IMR-90 (cell line): ENCODE results near the gene STK33. TPM values are rescaled to one million over a fixed set of nuclear protein-coding genes. Genes with fewer than 3 reads are reported as not detected.

Source experiments
- ATAC-seq: fragments of 200-7000 bp; cut with Tn5 transposase; 2 replicates; pipeline ENCODE4 v1.9.1; 2020; ENCODE audit warnings: low read depth, mild to moderate bottlenecking, moderate library complexity
- BruUV-seq: library from RNA; stranded (reverse); fragments of 400-500 nt; replicated peaks from 2 replicates; lab custom pipeline; 2021; lab: Mats Ljungman, UMichigan
- CTCF ChIA-PET: fragments of 300-600 bp; formaldehyde crosslinking; extraction: SDS; loops from one replicate; lab custom pipeline; 2021; ENCODE audit warnings: antibody characterized with exemption; lab: Yijun Ruan, JAX
- POLR2A ChIA-PET: fragments of 300-600 bp; sonication (Branson Sonifier 250); formaldehyde crosslinking; loops from one replicate; lab custom pipeline; 2022; ENCODE audit warnings: antibody characterized with exemption; ENCODE audit not compliant: unreplicated experiment; lab: Charles Lee
- DNase-seq: peaks from one replicate; pipeline ENCODE4 v3.0.0; 2013
- H2AFZ ChIP-seq: replicated peaks from 2 replicates; pipeline ENCODE3; 2013; ENCODE audit warnings: low read length, mild to moderate bottlenecking; ENCODE audit not compliant: poor library complexity
- H2AK5ac ChIP-seq: 2 replicates; pipeline ENCODE4 v1.6.1; 2013; ENCODE audit warnings: low read depth, low read length, inconsistent platforms
- H2AK9ac ChIP-seq: replicated peaks from 2 replicates; pipeline ENCODE3; 2013; ENCODE audit warnings: mild to moderate bottlenecking, low read depth, low read length, moderate library complexity; ENCODE audit not compliant: poor library complexity
- H2BK120ac ChIP-seq: 2 replicates; pipeline ENCODE4 v1.6.1; 2013; ENCODE audit warnings: low read depth, low read length, inconsistent platforms
- H2BK15ac ChIP-seq: 3 replicates; pipeline ENCODE4 v1.6.1; 2013; ENCODE audit warnings: low read depth, low read length, inconsistent platforms
- H2BK20ac ChIP-seq: 2 replicates; pipeline ENCODE4 v1.6.1; 2013; ENCODE audit warnings: low read depth, mild to moderate bottlenecking, inconsistent platforms, low read length, moderate library complexity
- H2BK5ac ChIP-seq: 2 replicates; pipeline ENCODE4 v1.6.1; 2013; ENCODE audit warnings: mild to moderate bottlenecking, low read depth, low read length, inconsistent platforms; ENCODE audit not compliant: poor library complexity, severe bottlenecking
- H3K14ac ChIP-seq: replicated peaks from 2 replicates; pipeline ENCODE4 v1.6.1; 2013; ENCODE audit warnings: low read depth, low read length, inconsistent platforms
- H3K18ac ChIP-seq: 2 replicates; pipeline ENCODE4 v1.6.1; 2013; ENCODE audit warnings: low read depth, low read length, control low read depth
- H3K23ac ChIP-seq: 2 replicates; pipeline ENCODE4 v1.6.1; 2013; ENCODE audit warnings: low read depth, low read length, inconsistent platforms
- H3K27ac ChIP-seq: 2 replicates; pipeline ENCODE4 v1.5.1; 2013; ENCODE audit warnings: mild to moderate bottlenecking, control low read depth, low read length; ENCODE audit not compliant: insufficient read depth
- H3K27me3 ChIP-seq: 2 replicates; pipeline ENCODE4 v1.6.1; 2013; ENCODE audit warnings: low read length; ENCODE audit not compliant: control insufficient read depth, insufficient read depth
- H3K36me3 ChIP-seq: 2 replicates; pipeline ENCODE4 v1.6.1; 2013; ENCODE audit warnings: low read length, mixed read lengths; ENCODE audit not compliant: control insufficient read depth, insufficient read depth
- H3K4ac ChIP-seq: 2 replicates; pipeline ENCODE4 v1.6.1; 2013; ENCODE audit warnings: low read depth, low read length, inconsistent platforms
- H3K4me1 ChIP-seq: 2 replicates; pipeline ENCODE4 v1.6.1; 2013; ENCODE audit warnings: low read length, mixed read lengths; ENCODE audit not compliant: control insufficient read depth, insufficient read depth
- H3K4me2 ChIP-seq: 2 replicates; pipeline ENCODE4 v1.6.1; 2013; ENCODE audit warnings: low read depth, mild to moderate bottlenecking, control low read depth, low read length, moderate library complexity
- H3K4me3 ChIP-seq: 2 replicates; pipeline ENCODE4 v1.5.1; 2013; ENCODE audit warnings: low read depth, mild to moderate bottlenecking, control low read depth, low read length, moderate library complexity; ENCODE audit not compliant: insufficient read depth
- H3K56ac ChIP-seq: 2 replicates; pipeline ENCODE4 v1.6.1; 2013; ENCODE audit warnings: low read length, inconsistent platforms; ENCODE audit not compliant: insufficient read depth; ENCODE audit errors: extremely low read depth
- H3K79me1 ChIP-seq, 2 experiments: 2 replicates each; pipeline ENCODE4 v1.6.1; 2013; ENCODE audit warnings: low read length in 2 of 2, inconsistent platforms in 1 of 2, low read depth in 1 of 2
- H3K9ac ChIP-seq: 2 replicates; pipeline ENCODE4 v1.6.1; 2013; ENCODE audit warnings: low read depth, low read length, control low read depth
- H3K9me1 ChIP-seq: 2 replicates; pipeline ENCODE4 v1.6.1; 2013; ENCODE audit warnings: low read length, inconsistent platforms; ENCODE audit not compliant: insufficient read depth
- H3K9me3 ChIP-seq: 2 replicates; pipeline ENCODE4 v1.6.1; 2013; ENCODE audit warnings: low read length; ENCODE audit not compliant: control insufficient read depth, insufficient read depth
- H4K20me1 ChIP-seq: 2 replicates; pipeline ENCODE4 v1.6.1; 2013; ENCODE audit warnings: low read length, inconsistent platforms; ENCODE audit not compliant: insufficient read depth
- H4K5ac ChIP-seq: 2 replicates; pipeline ENCODE4 v1.6.1; 2013; ENCODE audit warnings: mild to moderate bottlenecking, low read depth, low read length, control low read depth
- H4K8ac ChIP-seq, 2 experiments: 2 replicates each; pipeline ENCODE4 v1.6.1; 2013; ENCODE audit warnings: low read depth in 2 of 2, low read length in 2 of 2, control low read depth in 1 of 2, inconsistent platforms in 1 of 2
- H4K91ac ChIP-seq: 2 replicates; pipeline ENCODE4 v1.6.1; 2013; ENCODE audit warnings: low read depth, low read length, inconsistent platforms; ENCODE audit not compliant: insufficient read depth
- BHLHE40 ChIP-seq: fragments of 150-350 bp; IDR thresholded peaks from 2 replicates; pipeline ENCODE4 v1.6.1; 2016; ENCODE audit warnings: mild to moderate bottlenecking, low read depth, low read length
- CEBPB ChIP-seq: IDR thresholded peaks from 2 replicates; pipeline ENCODE4 v1.6.1; 2012; ENCODE audit warnings: low read depth, low read length, improper control_type of control experiment
- CHD1 ChIP-seq: IDR thresholded peaks from 2 replicates; pipeline ENCODE4 v1.6.1; 2012; ENCODE audit warnings: low read depth, low read length, improper control_type of control experiment
- CTCF ChIP-seq: conservative IDR thresholded peaks from 2 replicates; pipeline ENCODE4 v1.5.1; 2012; ENCODE audit warnings: mild to moderate bottlenecking, low read depth, low read length, improper control_type of control experiment
- ELK1 ChIP-seq: fragments of 150-350 bp; IDR thresholded peaks from 2 replicates; pipeline ENCODE4 v1.6.1; 2016; ENCODE audit warnings: low read depth, mild to moderate bottlenecking, low read length, moderate library complexity, borderline replicate concordance
- FOS ChIP-seq: fragments of 150-350 bp; IDR thresholded peaks from 2 replicates; pipeline ENCODE4 v1.6.1; 2016; ENCODE audit warnings: low read depth, low read length
- MAFK ChIP-seq: IDR thresholded peaks from 2 replicates; pipeline ENCODE4 v1.6.1; 2012; ENCODE audit warnings: low read depth, low read length, improper control_type of control experiment
- MAZ ChIP-seq: IDR thresholded peaks from 2 replicates; pipeline ENCODE4 v1.6.1; 2012; ENCODE audit warnings: low read depth, mild to moderate bottlenecking, low read length, improper control_type of control experiment, moderate library complexity, borderline replicate concordance
- MXI1 ChIP-seq: IDR thresholded peaks from 2 replicates; pipeline ENCODE4 v1.6.1; 2012; ENCODE audit warnings: low read depth, mild to moderate bottlenecking, low read length, moderate library complexity, borderline replicate concordance
- NFE2L2 ChIP-seq: fragments of 150-350 bp; IDR thresholded peaks from 2 replicates; pipeline ENCODE4 v1.6.1; 2016; ENCODE audit warnings: low read depth, mild to moderate bottlenecking, low read length
- POLR2A ChIP-seq: IDR thresholded peaks from 2 replicates; pipeline ENCODE4 v1.6.1; 2012; ENCODE audit warnings: mild to moderate bottlenecking, low read depth, low read length
- RAD21 ChIP-seq: IDR thresholded peaks from 2 replicates; pipeline ENCODE4 v1.6.1; 2012; ENCODE audit warnings: low read length, improper control_type of control experiment
- SMC3 ChIP-seq: fragments of 150-350 bp; IDR thresholded peaks from 2 replicates; pipeline ENCODE4 v1.6.1; 2016; ENCODE audit warnings: low read depth, mild to moderate bottlenecking, antibody characterized with exemption, low read length, moderate library complexity
- USF2 ChIP-seq: fragments of 150-350 bp; IDR thresholded peaks from 2 replicates; pipeline ENCODE4 v1.6.1; 2017; ENCODE audit warnings: mild to moderate bottlenecking, antibody characterized with exemption, low read length, low read depth
- WGBS, 2 experiments: methylation state at CpG; one replicate each; pipeline versions ENCODE4 v1.1.5 to v1.1.7; 2013; ENCODE audit warnings: missing lambda C conversion rate in 2 of 2; ENCODE audit not compliant: insufficient read length in 1 of 2; ENCODE audit errors: extremely low coverage in 2 of 2; 5-methylcytosine and 5-hydroxymethylcytosine counted together
- dilution Hi-C: fragments of 300-500 bp; cut with HindIII; formaldehyde crosslinking; loops from one replicate; pipeline ENCODE4 v1.14.3; 2018; ENCODE audit warnings: low sequenced_read_pairs; ENCODE audit not compliant: unreplicated experiment
- in situ Hi-C: fragments of 300-500 bp; cut with MboI; formaldehyde crosslinking; loops from 3 replicates; pipeline ENCODE4 v1.14.3; 2019; ENCODE audit warnings: low sequenced_read_pairs, inconsistent platforms, mixed read lengths
- intact Hi-C: fragments of 100-400 bp; cut with micrococcal nuclease; formaldehyde crosslinking; loops from 2 replicates; pipeline ENCODE4 v1.10.0; 2022
- polyA plus RNA-seq, 3 experiments: library from polyadenylated mRNA; depleted of rRNA; stranded (reverse); fragments of >200 nt; gene quantifications; 2 replicates each; pipeline ENCODE4 v1.2.3, GENCODE V29; 2012; ENCODE audit warnings: low replicate concordance in 1 of 3
- total RNA-seq: library from RNA; depleted of rRNA; stranded (reverse); fragments of >200 nt; gene quantifications from 2 replicates; pipeline ENCODE4 v1.2.3, GENCODE V29; 2012

STK33 gene
- total and polyA plus RNA-seq, 2 of the 4 experiments (the other 2 are of a cell fraction): 2.3 to 2.6 TPM

- H2AK9ac ChIP-seq: no peak overlapping the region
- no peak overlapping the region for H2AK5ac ChIP-seq
- no peak overlapping the region for H2AFZ ChIP-seq
- H3K9ac ChIP-seq: no peak overlapping the region
- dilution Hi-C loops: no loop called here
- H3K4me1 ChIP-seq: no peaks in the 10 kb centered on the region
- no peaks in the 10 kb centered on the region for H3K79me1 ChIP-seq
- intact Hi-C loops: no loop called here
- ATAC-seq: no peak
- no peak overlapping the region for H4K91ac ChIP-seq
- POLR2A ChIA-PET: no interaction called here
- H3K36me3 ChIP-seq: no peaks in the 10 kb centered on the region
- no peak overlapping the region for H3K23ac ChIP-seq
- CTCF ChIA-PET: interaction anchor here (0.6 kb wide), 1 partner anchor 242 kb away, joined by 3 read pairs; no protein-coding TSS in a partner anchor
- H4K20me1 ChIP-seq: no peaks in the 10 kb centered on the region
- no TSS peak for BruUV-seq
- no peak overlapping the region for H3K14ac ChIP-seq
- no peak overlapping the region for H4K5ac ChIP-seq
- H3K18ac ChIP-seq: no peak overlapping the region
- 40% methylated on average over 1 of the region's 4 CpGs; no CpG with 5 or more reads in 1 of the 2 experiments for WGBS, 2 experiments
- H3K4ac ChIP-seq: no peak overlapping the region
- no peak overlapping the region for H2BK5ac ChIP-seq
- H3K27me3 ChIP-seq: peaks cover 25% of the 10 kb centered on the region
- H4K8ac ChIP-seq: no peak overlapping the region
- H2BK15ac ChIP-seq: no peak overlapping the region
- H3K4me2 ChIP-seq: no peak overlapping the region
- H3K4me3 ChIP-seq: no peak overlapping the region
- DNase-seq: no peak
- in situ Hi-C loops: no loop called here
- TF ChIP-seq ELK1 (no peak), BHLHE40 (no peak), MAZ (no peak), SMC3 (no peak), MAFK (no peak), CTCF (no peak), CHD1 (no peak), NFE2L2 (no peak), CEBPB (no peak), FOS (no peak), USF2 (no peak), RAD21 (no peak), POLR2A (no peak), MXI1 (no peak)
- H2BK120ac ChIP-seq: no peak overlapping the region
- no peaks in the 10 kb centered on the region for H3K9me1 ChIP-seq
- H3K56ac ChIP-seq: no peak overlapping the region
- no peak overlapping the region for H3K27ac ChIP-seq
- no peaks in the 10 kb centered on the region for H3K9me3 ChIP-seq
- no peak overlapping the region for H2BK20ac ChIP-seq
Measured at GRCh38 chr11:8362491-8362890, 231.5 kb downstream of the STK33 start.
